Mononuclear cell (primary cell): ENCODE results near the gene POLR1F. TPM values are rescaled to one million over a fixed set of nuclear protein-coding genes. Genes with fewer than 3 reads are reported as not detected.
"Not testable (repeated sequence)": the region's sequence is repeated elsewhere in the genome, so short reads cannot be mapped to it uniquely, and the experiment has no call there.

Experiments
- H3K27me3 ChIP-seq: 2 replicates; pipeline ENCODE4 v1.6.0; 2011; ENCODE audit warnings: low read length, control low read depth; ENCODE audit not compliant: insufficient read depth
- H3K4me1 ChIP-seq: 2 replicates; pipeline ENCODE4 v1.5.1; 2011; ENCODE audit warnings: mild to moderate bottlenecking, low read length, control low read depth; ENCODE audit not compliant: insufficient read depth
- H3K4me3 ChIP-seq: 2 replicates; pipeline ENCODE4 v1.5.1; 2011; ENCODE audit warnings: mild to moderate bottlenecking, low read length, moderate library complexity
- H3K9me3 ChIP-seq: 2 replicates; pipeline ENCODE4 v1.5.1; 2011; ENCODE audit warnings: low read depth, mild to moderate bottlenecking, control low read depth, low read length
- total RNA-seq: library from RNA; depleted of rRNA; stranded (reverse); fragments of >200 nt; gene quantifications from one replicate; pipeline ENCODE4 v1.2.3, GENCODE V29; 2012

Gene POLR1F
- total RNA-seq, 1 donor = 27.6 TPM

DNA sequence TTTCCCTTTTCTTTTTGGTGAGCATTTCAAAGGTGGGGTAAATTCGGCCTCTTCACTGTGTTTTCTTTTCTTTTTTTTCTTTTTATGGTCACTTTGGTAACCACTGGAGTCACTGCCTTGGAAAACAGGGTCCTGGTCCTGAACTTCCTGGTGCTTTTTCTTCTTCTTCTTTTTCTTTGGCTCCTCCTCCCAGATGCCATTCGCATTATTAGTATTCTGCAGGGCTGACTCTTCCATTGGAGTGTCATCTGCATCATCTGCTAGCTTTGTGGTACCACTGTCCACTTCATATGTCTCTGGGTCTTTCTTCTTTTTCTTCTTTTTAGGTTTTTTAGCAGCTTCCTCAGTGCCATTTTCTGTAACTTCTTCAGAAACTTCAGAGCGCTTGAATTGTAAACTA lies 10.5 kb downstream of the POLR1F start:
- H3K4me3 ChIP-seq = no peak overlapping the region
- H3K4me1 ChIP-seq = no peaks in the 10 kb centered on the region
- H3K27me3 ChIP-seq = no peaks in the 10 kb centered on the region
- no peaks in the 10 kb centered on the region for H3K9me3 ChIP-seq

DNA sequence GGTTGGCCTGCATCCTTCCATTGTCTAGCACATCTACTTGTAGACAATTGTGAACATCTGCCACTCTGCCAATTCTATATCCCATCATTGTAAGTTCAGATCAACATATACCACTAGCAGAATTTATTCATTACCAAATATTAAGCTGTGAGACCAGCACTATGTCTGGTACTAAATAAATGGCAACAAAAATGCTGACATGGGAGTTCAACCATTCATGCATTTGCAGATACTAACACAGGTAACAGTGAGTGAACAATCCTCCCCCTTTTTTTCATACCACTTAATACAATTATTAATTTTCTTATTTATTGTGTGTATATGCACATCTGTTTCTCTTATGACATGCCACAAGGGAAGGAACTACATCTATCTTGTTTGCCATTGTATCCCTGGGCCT lies 11.9 kb downstream of the POLR1F start:
- no peaks in the 10 kb centered on the region for H3K27me3 ChIP-seq
- H3K4me3 ChIP-seq = no peak overlapping the region
- no peaks in the 10 kb centered on the region for H3K9me3 ChIP-seq
- H3K4me1 ChIP-seq = no peaks in the 10 kb centered on the region

DNA sequence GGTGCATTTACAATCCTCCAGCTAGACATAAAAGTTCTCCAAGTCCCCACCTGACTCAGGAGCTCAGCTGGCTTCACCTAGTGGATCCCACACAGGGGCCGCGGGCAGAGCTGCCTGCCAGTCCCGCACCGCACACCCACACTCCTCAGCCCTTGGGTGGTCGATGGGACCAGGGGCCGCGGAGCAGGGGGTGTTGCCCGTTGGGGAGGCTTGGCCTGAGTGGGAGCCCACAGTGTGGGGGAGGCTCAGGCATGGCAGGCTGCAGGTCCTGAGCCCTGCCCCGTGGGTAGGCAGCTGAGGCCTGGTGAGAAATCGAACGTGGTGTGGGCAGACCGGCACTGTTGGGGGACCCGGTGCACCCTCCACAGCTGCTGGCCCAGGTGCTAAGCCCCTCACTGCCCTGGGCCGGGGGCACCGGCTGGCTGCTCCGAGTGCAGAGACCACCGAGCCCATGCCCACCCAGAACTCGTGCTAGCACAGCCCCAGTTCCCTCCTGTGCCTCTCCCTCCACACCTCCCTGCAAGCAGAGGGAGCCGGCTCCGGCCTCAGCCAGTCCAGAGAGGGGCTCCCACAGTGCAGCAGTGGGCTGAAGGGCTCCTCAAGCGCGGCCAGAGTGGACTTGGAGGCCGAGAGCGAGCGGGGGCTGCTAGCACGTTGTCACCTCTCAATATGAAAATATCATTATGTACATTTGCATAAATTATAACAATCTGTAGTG lies 16.6 kb downstream of the POLR1F start:
- H3K9me3 ChIP-seq = no peaks in the 10 kb centered on the region
- no peaks in the 10 kb centered on the region for H3K4me1 ChIP-seq
- H3K4me3 ChIP-seq = no peak overlapping the region
- H3K27me3 ChIP-seq = no peaks in the 10 kb centered on the region

DNA sequence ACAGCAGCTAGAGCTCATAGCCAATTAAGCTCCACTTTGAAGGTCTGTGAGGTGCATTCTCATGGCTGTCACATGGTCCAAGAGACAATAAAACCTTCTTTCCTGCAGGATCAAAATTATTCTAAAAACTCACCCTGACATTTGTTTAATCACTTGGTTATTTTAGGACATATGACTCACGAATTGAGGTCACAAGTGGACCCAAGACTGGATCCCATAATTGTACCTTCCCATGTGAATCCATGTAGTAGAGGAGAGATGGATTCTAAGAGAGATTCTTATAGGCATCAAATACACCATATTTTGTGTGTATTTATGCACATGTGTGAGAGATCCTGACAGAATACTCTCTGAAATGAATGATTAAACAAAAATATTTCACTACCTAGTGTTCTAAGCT lies 18.1 kb downstream of the POLR1F start:
- H3K4me1 ChIP-seq = no peaks in the 10 kb centered on the region
- no peaks in the 10 kb centered on the region for H3K27me3 ChIP-seq
- no peaks in the 10 kb centered on the region for H3K9me3 ChIP-seq
- H3K4me3 ChIP-seq = no peak overlapping the region

DNA sequence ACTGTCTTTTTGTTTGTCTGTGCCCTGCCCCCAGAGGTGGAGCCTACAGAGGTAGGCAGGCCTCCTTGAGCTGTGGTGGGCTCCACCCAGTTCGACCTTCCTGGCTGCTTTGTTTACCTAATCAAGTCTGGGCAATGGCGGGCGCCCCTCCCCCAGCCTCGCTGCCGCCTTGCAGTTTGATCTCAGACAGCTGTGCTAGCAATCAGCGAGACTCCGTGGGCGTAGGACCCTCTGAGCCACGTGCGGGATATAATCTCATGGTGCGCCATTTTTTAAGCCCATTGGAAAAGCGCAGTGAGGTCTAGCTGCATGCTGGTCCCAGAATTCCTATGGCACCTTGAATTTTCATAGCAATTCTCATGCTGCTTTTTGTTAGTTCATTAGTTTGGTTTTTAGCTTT lies 19.7 kb downstream of the POLR1F start:
- not testable (repeated sequence) for H3K4me1 ChIP-seq, H3K4me3 ChIP-seq, H3K9me3 ChIP-seq, H3K27me3 ChIP-seq

DNA sequence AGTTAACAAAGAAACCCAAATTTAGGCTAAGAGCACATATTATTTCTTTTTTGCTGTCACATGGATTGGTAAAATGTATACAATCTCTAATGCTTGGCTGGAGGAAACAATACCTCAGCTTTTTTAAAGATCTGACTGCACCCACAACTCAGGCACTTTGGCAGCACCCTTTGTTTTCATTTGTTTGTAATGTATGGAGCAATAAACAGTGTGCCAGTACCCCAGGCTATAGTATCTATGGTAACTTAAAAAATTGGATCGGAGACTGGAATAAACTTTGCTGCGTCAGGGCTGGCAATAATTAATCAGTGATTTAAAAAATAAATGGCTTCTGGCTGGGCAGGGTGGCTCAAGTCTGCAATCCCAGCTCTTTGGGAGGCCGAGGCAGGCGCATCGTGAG lies 27.2 kb downstream of the POLR1F start:
- Histone ChIP-seq H3K4me1 (no peaks in the 10 kb centered on the region), H3K9me3 (no peaks in the 10 kb centered on the region), H3K27me3 (no peaks in the 10 kb centered on the region), H3K4me3 (no peak overlapping the region)

DNA sequence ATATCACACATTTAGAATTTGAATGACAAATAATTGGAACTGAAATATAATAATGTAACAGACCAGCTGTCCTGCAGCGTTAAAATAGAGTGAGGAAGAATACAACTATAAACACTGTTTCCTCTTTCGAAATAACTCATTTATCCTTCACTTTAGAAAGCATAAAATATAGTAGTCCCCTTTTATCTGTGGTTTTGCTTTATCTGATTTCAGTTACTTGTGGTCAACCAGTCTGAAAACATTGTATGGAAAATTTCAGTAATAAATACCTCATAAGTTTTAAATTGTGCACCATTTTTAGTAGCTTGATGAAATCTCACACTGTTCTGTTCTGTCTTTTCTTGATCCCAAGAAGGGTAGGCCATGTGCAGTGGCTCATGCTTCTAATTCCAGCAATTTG lies 31.7 kb downstream of the POLR1F start:
- no peak overlapping the region for H3K4me3 ChIP-seq
- H3K9me3 ChIP-seq = no peaks in the 10 kb centered on the region
- H3K27me3 ChIP-seq = no peaks in the 10 kb centered on the region
- no peaks in the 10 kb centered on the region for H3K4me1 ChIP-seq

DNA sequence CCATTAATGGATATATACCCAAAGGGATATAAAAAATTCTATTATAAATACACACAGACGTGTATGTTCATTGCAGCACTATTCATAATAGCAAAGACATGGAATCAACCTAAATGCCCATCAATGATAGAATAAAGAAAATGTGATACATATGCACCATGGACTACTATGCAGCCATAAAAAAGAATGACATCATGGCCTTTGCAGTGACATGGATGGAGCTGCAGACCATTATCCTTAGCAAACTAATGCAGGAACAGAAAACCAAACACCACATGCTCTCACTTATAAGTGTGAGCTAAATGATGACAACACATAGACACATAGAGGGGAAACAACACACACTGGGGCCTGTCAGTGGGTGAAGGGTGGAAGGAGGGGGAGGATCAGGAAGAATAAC lies 33.0 kb downstream of the POLR1F start:
- H3K27me3 ChIP-seq = no peaks in the 10 kb centered on the region
- no peaks in the 10 kb centered on the region for H3K4me1 ChIP-seq
- H3K4me3 ChIP-seq = no peak overlapping the region
- H3K9me3 ChIP-seq = no peaks in the 10 kb centered on the region

DNA sequence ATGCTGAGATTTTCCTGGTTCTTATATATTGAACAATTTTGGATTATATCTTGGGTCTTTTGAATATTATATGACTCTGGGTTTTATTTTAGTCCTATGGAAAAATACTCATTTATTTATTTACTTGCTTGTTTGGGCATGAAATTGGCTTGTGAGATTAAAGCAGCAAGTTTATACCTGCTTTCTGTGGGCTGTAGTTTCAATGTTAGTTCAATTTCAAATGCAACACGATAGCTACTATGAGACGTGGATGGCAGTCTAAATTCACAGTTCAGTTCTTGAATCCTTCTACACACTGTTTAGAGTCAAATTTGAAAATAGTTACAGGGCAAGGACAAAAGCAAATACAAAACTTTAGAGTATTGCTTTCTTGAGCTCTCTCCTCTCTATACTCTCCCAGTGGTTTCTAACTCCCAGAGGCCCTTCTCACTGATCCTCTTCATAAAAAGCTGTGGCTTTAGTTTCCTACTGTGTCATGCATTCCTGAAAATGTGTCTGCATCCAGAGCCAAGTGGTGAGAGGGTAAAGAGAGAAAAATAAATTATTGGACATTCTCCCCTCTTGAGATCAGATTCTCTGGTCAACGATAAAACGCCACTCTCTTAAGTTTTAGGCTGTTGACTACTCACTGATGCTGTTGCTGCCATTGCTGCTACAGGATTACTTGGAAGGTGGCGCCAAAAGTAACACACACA lies 34.4 kb downstream of the POLR1F start:
- no peaks in the 10 kb centered on the region for H3K27me3 ChIP-seq
- H3K4me1 ChIP-seq = no peaks in the 10 kb centered on the region
- H3K4me3 ChIP-seq = no peak overlapping the region
- no peaks in the 10 kb centered on the region for H3K9me3 ChIP-seq

DNA sequence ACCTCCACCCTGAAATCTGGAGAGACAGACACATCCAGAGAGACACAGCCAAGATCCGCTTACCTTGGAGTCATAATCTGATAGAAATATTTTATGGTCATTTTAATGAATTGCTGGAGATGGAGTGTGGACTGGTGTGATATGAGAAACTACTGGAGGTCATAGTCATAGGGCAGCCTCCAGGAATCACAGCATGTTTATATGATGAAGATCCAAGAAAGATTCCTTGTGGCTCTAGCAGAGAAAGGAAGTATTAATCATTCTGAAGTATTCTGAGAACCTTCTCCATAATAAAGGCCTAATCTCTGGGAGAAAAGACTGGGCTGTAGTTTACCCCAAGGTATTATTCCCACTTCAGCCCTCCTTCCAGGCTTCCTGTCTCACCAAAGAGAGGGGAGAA lies 38.0 kb downstream of the POLR1F start:
- H3K4me3 ChIP-seq = no peak overlapping the region
- H3K9me3 ChIP-seq = no peaks in the 10 kb centered on the region
- no peaks in the 10 kb centered on the region for H3K27me3 ChIP-seq
- no peaks in the 10 kb centered on the region for H3K4me1 ChIP-seq

DNA sequence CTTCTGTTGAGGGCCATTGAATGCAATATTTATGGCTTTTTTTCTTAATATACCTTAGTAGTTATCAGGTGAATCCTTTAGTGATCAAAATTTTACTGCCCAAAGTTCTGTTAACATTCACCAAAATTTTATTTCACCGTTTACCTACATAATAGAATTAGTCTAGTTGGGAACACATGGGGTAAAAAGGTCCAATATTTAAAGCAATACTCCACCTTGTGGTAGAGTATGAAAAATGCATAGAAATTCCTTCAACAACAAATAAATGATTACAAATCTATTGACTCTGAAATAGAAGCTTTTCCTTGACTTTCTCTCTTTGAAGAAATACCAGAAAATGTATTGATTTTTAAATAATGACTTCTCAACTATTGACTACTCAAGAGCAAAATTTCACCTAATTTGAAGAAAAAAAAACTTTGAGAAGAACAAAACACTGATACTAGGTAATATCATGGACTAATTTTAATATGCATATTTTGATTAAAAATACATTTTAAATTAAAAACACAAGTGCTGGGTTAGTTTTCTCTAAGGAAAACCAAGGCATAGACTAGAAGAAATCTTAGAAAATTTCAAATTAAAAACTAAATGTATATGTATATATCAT lies 43.3 kb downstream of the POLR1F start:
- Histone ChIP-seq H3K9me3 (no peaks in the 10 kb centered on the region), H3K27me3 (no peaks in the 10 kb centered on the region), H3K4me1 (no peaks in the 10 kb centered on the region), H3K4me3 (no peak overlapping the region)

DNA sequence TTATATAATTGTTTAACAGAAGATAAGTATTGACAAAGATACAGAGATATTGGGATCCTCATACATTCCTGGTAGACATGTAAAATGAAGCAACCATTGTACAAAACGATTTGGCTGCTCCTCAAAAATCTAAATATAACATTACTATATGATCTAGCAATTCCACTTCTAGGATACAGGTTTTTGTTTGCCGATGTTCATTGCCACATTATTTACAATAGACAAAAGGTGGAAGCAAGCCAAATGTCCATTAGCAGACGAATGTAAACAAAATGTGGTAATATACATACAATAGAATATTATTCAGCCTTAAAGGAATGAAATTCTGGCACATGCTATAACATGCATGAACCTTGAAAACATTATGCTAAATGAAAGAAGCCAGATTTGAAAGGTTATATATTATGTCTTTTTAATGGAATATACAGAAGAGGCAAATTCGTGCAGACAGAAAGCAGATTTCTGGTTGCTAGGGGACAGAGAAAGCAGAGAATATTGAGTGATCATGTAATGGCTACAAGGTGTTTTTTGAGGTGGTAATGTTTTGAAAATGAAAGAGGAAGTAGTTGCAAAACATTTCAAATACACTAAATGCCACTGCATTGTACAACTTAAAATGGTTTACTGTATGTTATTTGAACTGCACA lies 44.9 kb downstream of the POLR1F start:
- no peaks in the 10 kb centered on the region for H3K4me1 ChIP-seq
- no peaks in the 10 kb centered on the region for H3K27me3 ChIP-seq
- no peak overlapping the region for H3K4me3 ChIP-seq
- H3K9me3 ChIP-seq = no peaks in the 10 kb centered on the region

DNA sequence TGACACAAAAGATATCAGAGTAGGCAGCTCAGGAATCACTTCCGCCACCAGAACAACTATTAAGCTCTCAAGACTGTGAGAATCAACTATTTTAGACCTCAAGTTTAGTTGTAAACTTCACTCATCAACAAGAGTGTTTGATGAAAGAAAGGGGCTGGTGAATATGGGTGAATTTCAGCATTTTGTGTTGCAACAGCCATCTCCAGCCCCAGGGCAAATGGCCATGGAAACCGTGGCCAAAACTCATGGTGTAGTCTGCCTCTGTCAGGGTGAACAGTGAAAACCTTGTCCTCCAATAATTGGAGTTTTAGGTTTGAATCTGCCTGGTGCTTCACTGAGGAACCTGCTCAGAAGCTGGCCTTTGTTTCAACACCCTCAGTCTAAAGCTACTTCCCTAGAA lies 60.0 kb downstream of the POLR1F start:
- no peaks in the 10 kb centered on the region for H3K4me1 ChIP-seq
- no peaks in the 10 kb centered on the region for H3K9me3 ChIP-seq
- no peak overlapping the region for H3K4me3 ChIP-seq
- no peaks in the 10 kb centered on the region for H3K27me3 ChIP-seq
